HEK293 (cell line): Measurements from ENCODE around the gene SEZ6L.

ENCODE experiments used
- CTCF ChIA-PET: fragments of 350-600 bp; formaldehyde crosslinking; extraction: SDS; loops from one replicate; lab custom pipeline; 2021; ENCODE audit warnings: antibody characterized with exemption; lab: Yijun Ruan, JAX
- POLR2A ChIA-PET: fragments of 300-600 bp; formaldehyde crosslinking; extraction: SDS; loops from one replicate; lab custom pipeline; 2020; ENCODE audit warnings: antibody characterized with exemption, inconsistent platforms; lab: Yijun Ruan, JAX
- H3K27ac ChIP-seq: fragments of 200-500 bp; sonication (Bioruptor generic); 2 replicates; pipeline ENCODE4 v1.5.1; 2014; ENCODE audit warnings: low read depth, low read length, control low read depth, inconsistent platforms; ENCODE audit errors: extremely low read depth
- H3K36me3 ChIP-seq, 2 experiments: fragments of 200-500 bp in 1 of 2; sonication (Bioruptor generic) in 1 of 2; 1 replicate in 1 of 2; 2 replicates in 1 of 2; pipeline ENCODE4 v1.5.1; 2014 to 2017; ENCODE audit warnings: inconsistent platforms in 2 of 2, low read length in 2 of 2; ENCODE audit not compliant: control insufficient read depth in 2 of 2, insufficient read depth in 1 of 2
- H3K4me1 ChIP-seq: fragments of 200-500 bp; sonication (Bioruptor generic); 2 replicates; pipeline ENCODE4 v1.5.1; 2014; ENCODE audit warnings: mild to moderate bottlenecking, low read length, inconsistent platforms; ENCODE audit not compliant: control insufficient read depth, insufficient read depth
- H3K4me3 ChIP-seq: 2 replicates; pipeline ENCODE4 v1.5.1; 2011; ENCODE audit warnings: low read depth, mild to moderate bottlenecking, control low read depth, low read length, moderate library complexity
- H3K9me3 ChIP-seq: fragments of 200-500 bp; sonication (Bioruptor generic); 2 replicates; pipeline ENCODE4 v1.5.1; 2014; ENCODE audit warnings: low read depth, low read length, inconsistent platforms; ENCODE audit not compliant: control insufficient read depth, insufficient read depth
- GLIS1 ChIP-seq: fragments of 450-650 bp; formaldehyde crosslinking; IDR thresholded peaks from 2 replicates; pipeline ENCODE4 v1.5.1; 2016; ENCODE audit warnings: missing biosample characterization, missing genetic modification characterization
- GLIS2 ChIP-seq: fragments of 450-650 bp; formaldehyde crosslinking; IDR thresholded peaks from 2 replicates; pipeline ENCODE4 v1.5.1; 2016; ENCODE audit warnings: missing biosample characterization, missing genetic modification characterization
- HOXA7 ChIP-seq: sonication (generic); formaldehyde crosslinking; IDR thresholded peaks from 2 replicates; pipeline ENCODE4 v1.8.1; 2022; ENCODE audit warnings: missing genetic modification reagents, borderline replicate concordance
- WT1 ChIP-seq: fragments of 450-650 bp; formaldehyde crosslinking; IDR thresholded peaks from 2 replicates; pipeline ENCODE4 v1.5.1; 2016; ENCODE audit warnings: missing biosample characterization, missing genetic modification characterization
- ZBTB20 ChIP-seq: fragments of 450-650 bp; formaldehyde crosslinking; IDR thresholded peaks from 2 replicates; pipeline ENCODE4 v1.5.1; 2016; ENCODE audit warnings: missing biosample characterization, missing genetic modification characterization
- ZBTB7A ChIP-seq: fragments of 450-650 bp; formaldehyde crosslinking; IDR thresholded peaks from 2 replicates; pipeline ENCODE4 v1.5.1; 2016; ENCODE audit warnings: low read depth, missing biosample characterization, missing genetic modification characterization
- ZBTB8A ChIP-seq: fragments of 450-650 bp; formaldehyde crosslinking; IDR thresholded peaks from 2 replicates; pipeline ENCODE4 v1.5.1; 2016; ENCODE audit warnings: missing biosample characterization, missing genetic modification characterization
- ZNF132 ChIP-seq: fragments of 450-650 bp; formaldehyde crosslinking; IDR thresholded peaks from 2 replicates; pipeline ENCODE4 v1.5.1; 2017; ENCODE audit warnings: missing biosample characterization, missing genetic modification characterization, borderline replicate concordance
- ZNF324 ChIP-seq: fragments of 450-650 bp; formaldehyde crosslinking; IDR thresholded peaks from 2 replicates; pipeline ENCODE4 v1.5.1; 2016; ENCODE audit warnings: missing biosample characterization, missing genetic modification characterization
- ZNF341 ChIP-seq: fragments of 450-650 bp; formaldehyde crosslinking; IDR thresholded peaks from 2 replicates; pipeline ENCODE4; 2016; ENCODE audit warnings: low read depth, missing biosample characterization, missing genetic modification characterization
- ZNF37A ChIP-seq: fragments of 450-650 bp; IDR thresholded peaks from 2 replicates; pipeline ENCODE4 v1.5.1; 2018; ENCODE audit warnings: missing biosample characterization, missing genetic modification characterization
- ZNF391 ChIP-seq: fragments of 450-650 bp; formaldehyde crosslinking; IDR thresholded peaks from 2 replicates; pipeline ENCODE4 v1.5.1; 2016; ENCODE audit warnings: low read depth, missing biosample characterization, missing genetic modification characterization, borderline replicate concordance
- ZNF654 ChIP-seq: fragments of 450-650 bp; formaldehyde crosslinking; IDR thresholded peaks from 2 replicates; pipeline ENCODE4 v1.5.1; 2016; ENCODE audit warnings: low read depth, missing biosample characterization, missing genetic modification characterization
- ZNF660 ChIP-seq: fragments of 450-650 bp; IDR thresholded peaks from 2 replicates; pipeline ENCODE4 v1.5.1; 2018; ENCODE audit warnings: missing biosample characterization, mild to moderate bottlenecking, missing genetic modification characterization
- ZNF707 ChIP-seq: fragments of 450-650 bp; formaldehyde crosslinking; IDR thresholded peaks from 2 replicates; pipeline ENCODE4 v1.5.1; 2016; ENCODE audit warnings: missing biosample characterization, missing genetic modification characterization
- ZNF747 ChIP-seq: fragments of 450-650 bp; formaldehyde crosslinking; IDR thresholded peaks from 2 replicates; pipeline ENCODE4 v1.5.1; 2016; ENCODE audit warnings: missing biosample characterization, missing genetic modification characterization
- ZSCAN23 ChIP-seq: fragments of 450-650 bp; formaldehyde crosslinking; IDR thresholded peaks from 2 replicates; pipeline ENCODE4 v1.5.1; 2016; ENCODE audit warnings: missing biosample characterization, missing genetic modification characterization
- TF ChIP-seq, protein P1 (sequence below): fragments of 450-650 bp; formaldehyde crosslinking; IDR thresholded peaks from 2 replicates; pipeline ENCODE4 v1.5.1; 2016; ENCODE audit warnings: missing biosample characterization, missing genetic modification characterization
- TF ChIP-seq, protein P2 (sequence below): fragments of 450-650 bp; formaldehyde crosslinking; IDR thresholded peaks from 2 replicates; pipeline ENCODE4 v1.5.1; 2016; ENCODE audit warnings: missing biosample characterization, missing genetic modification characterization
- TF ChIP-seq, protein P3 (sequence below): fragments of 450-650 bp; formaldehyde crosslinking; IDR thresholded peaks from 2 replicates; pipeline ENCODE4 v1.5.1; 2016; ENCODE audit warnings: missing biosample characterization, missing genetic modification characterization
- TF ChIP-seq, protein P4 (sequence below): fragments of 450-650 bp; formaldehyde crosslinking; IDR thresholded peaks from 2 replicates; pipeline ENCODE4 v1.5.1; 2016; ENCODE audit warnings: missing biosample characterization, missing genetic modification characterization
- TF ChIP-seq, protein P5 (sequence below): fragments of 450-650 bp; formaldehyde crosslinking; IDR thresholded peaks from 2 replicates; pipeline ENCODE4 v1.5.1; 2016; ENCODE audit warnings: missing biosample characterization, missing genetic modification characterization
- TF ChIP-seq, protein P6 (sequence below): fragments of 450-650 bp; formaldehyde crosslinking; IDR thresholded peaks from 2 replicates; pipeline ENCODE4 v1.5.1; 2016; ENCODE audit warnings: missing biosample characterization, missing genetic modification characterization

Gene SEZ6L

DNA sequence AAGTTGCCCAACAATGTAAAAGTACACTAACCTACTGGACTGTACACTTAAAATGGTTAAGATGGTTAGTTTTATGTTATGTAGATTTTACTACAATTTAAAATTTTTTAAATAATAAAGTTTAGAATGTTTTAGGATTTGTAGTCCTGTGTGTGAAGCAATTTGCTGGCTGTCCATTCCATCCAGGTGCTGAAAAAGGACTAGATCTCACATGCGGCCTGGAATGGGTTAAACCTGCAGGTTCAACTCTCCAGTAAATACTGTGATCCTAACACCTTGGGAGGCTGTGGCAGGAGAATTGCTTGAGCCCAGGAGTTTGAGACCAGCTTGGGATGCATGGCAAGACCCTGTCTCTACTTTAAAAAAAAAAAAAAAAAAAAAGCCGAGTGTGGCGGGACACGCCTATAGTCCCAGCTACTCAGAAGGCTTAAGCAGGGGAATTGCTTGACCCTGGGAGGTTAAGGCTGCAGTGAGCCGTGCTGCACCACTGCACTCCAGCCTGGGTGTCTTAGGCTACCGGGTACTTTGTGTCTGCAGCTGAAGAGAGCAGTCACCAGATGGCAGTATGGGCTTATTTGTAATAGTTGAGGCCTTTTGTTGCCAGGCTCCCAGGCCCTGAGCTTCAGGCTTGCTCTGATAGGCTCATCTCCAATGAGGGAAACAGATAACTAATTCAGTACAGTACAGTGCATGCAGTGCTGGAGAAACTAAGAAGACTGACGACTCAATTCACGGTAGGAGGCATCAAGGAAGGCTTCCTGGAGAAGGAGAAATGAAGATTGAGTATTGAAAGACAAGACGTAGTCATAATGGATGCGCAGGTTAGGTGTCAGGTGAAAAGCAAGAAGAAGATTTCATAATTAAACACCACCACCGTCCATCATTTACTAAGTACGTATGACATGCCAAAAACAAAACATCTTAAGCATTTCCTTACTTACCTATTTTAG is 195.1 kb downstream of the SEZ6L start:
- H3K4me1 ChIP-seq: no peaks in the 10 kb centered on the region
- no peaks in the 10 kb centered on the region for H3K9me3 ChIP-seq
- ChIA-PET CTCF (interaction anchor here (0.6 to 12.1 kb wide), 46 partner anchors 8 to 1572 kb away, joined by 3 to 226 read pairs (median 4); no protein-coding TSS in a partner anchor), POLR2A (interaction anchor here (0.5 kb wide), 1 partner anchor 199 kb away, joined by 6 read pairs; no protein-coding TSS in a partner anchor)
- H3K27ac ChIP-seq: no peak overlapping the region
- no peak overlapping the region for H3K4me3 ChIP-seq
- H3K36me3 ChIP-seq: no peaks in the 10 kb centered on the region
- no peak for TF ChIP-seq GLIS2 (tag by site-specific recombination)
- TF ChIP-seq GLIS1 (tag by site-specific recombination): peak; percentile 56; the same call in 1 of the 2 replicates
- no peak for TF ChIP-seq ZBTB20 (tag by site-specific recombination)
- TF ChIP-seq, protein P1, sequence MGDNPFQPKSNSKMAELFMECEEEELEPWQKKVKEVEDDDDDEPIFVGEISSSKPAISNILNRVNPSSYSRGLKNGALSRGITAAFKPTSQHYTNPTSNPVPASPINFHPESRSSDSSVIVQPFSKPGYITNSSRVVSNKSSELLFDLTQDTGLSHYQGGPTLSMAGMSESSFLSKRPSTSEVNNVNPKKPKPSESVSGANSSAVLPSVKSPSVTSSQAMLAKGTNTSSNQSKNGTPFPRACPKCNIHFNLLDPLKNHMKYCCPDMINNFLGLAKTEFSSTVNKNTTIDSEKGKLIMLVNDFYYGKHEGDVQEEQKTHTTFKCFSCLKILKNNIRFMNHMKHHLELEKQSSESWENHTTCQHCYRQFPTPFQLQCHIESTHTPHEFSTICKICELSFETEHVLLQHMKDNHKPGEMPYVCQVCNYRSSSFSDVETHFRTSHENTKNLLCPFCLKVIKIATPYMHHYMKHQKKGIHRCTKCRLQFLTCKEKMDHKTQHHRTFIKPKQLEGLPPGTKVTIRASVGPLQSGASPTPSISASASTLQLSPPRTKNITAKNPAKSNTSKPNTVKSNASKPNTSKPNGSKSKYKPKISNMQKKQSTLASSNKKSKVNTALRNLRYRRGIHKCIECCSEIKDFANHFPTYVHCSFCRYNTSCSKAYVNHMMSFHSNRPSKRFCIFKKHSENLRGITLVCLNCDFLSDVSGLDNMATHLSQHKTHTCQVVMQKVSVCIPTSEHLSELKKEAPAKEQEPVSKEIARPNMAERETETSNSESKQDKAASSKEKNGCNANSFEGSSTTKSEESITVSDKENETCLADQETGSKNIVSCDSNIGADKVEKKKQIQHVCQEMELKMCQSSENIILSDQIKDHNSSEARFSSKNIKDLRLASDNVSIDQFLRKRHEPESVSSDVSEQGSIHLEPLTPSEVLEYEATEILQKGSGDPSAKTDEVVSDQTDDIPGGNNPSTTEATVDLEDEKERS (tag by site-specific recombination): no peak
- no peak for TF ChIP-seq ZNF660 (tag by site-specific recombination)
- TF ChIP-seq ZBTB8A (tag by site-specific recombination): no peak
- no peak for TF ChIP-seq ZNF37A (tag by site-specific recombination)
- TF ChIP-seq, protein P2, sequence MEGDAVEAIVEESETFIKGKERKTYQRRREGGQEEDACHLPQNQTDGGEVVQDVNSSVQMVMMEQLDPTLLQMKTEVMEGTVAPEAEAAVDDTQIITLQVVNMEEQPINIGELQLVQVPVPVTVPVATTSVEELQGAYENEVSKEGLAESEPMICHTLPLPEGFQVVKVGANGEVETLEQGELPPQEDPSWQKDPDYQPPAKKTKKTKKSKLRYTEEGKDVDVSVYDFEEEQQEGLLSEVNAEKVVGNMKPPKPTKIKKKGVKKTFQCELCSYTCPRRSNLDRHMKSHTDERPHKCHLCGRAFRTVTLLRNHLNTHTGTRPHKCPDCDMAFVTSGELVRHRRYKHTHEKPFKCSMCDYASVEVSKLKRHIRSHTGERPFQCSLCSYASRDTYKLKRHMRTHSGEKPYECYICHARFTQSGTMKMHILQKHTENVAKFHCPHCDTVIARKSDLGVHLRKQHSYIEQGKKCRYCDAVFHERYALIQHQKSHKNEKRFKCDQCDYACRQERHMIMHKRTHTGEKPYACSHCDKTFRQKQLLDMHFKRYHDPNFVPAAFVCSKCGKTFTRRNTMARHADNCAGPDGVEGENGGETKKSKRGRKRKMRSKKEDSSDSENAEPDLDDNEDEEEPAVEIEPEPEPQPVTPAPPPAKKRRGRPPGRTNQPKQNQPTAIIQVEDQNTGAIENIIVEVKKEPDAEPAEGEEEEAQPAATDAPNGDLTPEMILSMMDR (tag by site-specific recombination): peak; percentile 62; the same call in 1 of the 2 replicates
- no peak for TF ChIP-seq ZNF391 (tag by site-specific recombination)
- no peak for TF ChIP-seq ZSCAN23
- no peak for TF ChIP-seq WT1 (tag by site-specific recombination)
- TF ChIP-seq, protein P3, sequence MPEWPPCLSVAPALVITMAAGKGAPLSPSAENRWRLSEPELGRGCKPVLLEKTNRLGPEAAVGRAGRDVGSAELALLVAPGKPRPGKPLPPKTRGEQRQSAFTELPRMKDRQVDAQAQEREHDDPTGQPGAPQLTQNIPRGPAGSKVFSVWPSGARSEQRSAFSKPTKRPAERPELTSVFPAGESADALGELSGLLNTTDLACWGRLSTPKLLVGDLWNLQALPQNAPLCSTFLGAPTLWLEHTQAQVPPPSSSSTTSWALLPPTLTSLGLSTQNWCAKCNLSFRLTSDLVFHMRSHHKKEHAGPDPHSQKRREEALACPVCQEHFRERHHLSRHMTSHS (tag by site-specific recombination): no peak
- no peak for TF ChIP-seq ZNF707 (tag by site-specific recombination)
- TF ChIP-seq, protein P4, sequence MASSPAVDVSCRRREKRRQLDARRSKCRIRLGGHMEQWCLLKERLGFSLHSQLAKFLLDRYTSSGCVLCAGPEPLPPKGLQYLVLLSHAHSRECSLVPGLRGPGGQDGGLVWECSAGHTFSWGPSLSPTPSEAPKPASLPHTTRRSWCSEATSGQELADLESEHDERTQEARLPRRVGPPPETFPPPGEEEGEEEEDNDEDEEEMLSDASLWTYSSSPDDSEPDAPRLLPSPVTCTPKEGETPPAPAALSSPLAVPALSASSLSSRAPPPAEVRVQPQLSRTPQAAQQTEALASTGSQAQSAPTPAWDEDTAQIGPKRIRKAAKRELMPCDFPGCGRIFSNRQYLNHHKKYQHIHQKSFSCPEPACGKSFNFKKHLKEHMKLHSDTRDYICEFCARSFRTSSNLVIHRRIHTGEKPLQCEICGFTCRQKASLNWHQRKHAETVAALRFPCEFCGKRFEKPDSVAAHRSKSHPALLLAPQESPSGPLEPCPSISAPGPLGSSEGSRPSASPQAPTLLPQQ (tag by site-specific recombination): no peak
- TF ChIP-seq, protein P5, sequence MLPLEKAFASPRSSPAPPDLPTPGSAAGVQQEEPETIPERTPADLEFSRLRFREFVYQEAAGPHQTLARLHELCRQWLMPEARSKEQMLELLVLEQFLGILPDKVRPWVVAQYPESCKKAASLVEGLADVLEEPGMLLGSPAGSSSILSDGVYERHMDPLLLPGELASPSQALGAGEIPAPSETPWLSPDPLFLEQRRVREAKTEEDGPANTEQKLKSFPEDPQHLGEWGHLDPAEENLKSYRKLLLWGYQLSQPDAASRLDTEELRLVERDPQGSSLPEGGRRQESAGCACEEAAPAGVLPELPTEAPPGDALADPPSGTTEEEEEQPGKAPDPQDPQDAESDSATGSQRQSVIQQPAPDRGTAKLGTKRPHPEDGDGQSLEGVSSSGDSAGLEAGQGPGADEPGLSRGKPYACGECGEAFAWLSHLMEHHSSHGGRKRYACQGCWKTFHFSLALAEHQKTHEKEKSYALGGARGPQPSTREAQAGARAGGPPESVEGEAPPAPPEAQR (tag by site-specific recombination): no peak
- TF ChIP-seq ZNF654 (tag by site-specific recombination): peak; percentile 94
- TF ChIP-seq ZNF341: no peak
- no peak for TF ChIP-seq ZBTB7A
- TF ChIP-seq ZNF747 (tag by site-specific recombination): no peak
- no peak for TF ChIP-seq ZNF324 (tag by site-specific recombination)
- no peak for TF ChIP-seq ZNF132 (tag by site-specific recombination)
- TF ChIP-seq, protein P6, sequence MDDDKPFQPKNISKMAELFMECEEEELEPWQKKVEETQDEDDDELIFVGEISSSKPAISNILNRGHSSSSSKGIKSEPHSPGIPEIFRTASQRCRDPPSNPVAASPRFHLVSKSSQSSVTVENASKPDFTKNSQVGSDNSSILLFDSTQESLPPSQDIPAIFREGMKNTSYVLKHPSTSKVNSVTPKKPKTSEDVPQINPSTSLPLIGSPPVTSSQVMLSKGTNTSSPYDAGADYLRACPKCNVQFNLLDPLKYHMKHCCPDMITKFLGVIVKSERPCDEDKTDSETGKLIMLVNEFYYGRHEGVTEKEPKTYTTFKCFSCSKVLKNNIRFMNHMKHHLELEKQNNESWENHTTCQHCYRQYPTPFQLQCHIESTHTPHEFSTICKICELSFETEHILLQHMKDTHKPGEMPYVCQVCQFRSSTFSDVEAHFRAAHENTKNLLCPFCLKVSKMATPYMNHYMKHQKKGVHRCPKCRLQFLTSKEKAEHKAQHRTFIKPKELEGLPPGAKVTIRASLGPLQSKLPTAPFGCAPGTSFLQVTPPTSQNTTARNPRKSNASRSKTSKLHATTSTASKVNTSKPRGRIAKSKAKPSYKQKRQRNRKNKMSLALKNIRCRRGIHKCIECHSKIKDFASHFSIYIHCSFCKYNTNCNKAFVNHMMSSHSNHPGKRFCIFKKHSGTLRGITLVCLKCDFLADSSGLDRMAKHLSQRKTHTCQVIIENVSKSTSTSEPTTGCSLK: no peak
- no peak for TF ChIP-seq HOXA7
